HG03432 (cell line): Measurements from ENCODE around the gene CREBBP.
A peak's percentile ranks its signal among the peaks of the same experiment; 100 is the strongest.

Experiments
- ATAC-seq: cut with Tn5 transposase; IDR thresholded peaks from one replicate; pipeline ENCODE4 v1.9.1; 2021; ENCODE audit warnings: mild to moderate bottlenecking, moderate library complexity; ENCODE audit not compliant: unreplicated experiment

CREBBP gene

DNA sequence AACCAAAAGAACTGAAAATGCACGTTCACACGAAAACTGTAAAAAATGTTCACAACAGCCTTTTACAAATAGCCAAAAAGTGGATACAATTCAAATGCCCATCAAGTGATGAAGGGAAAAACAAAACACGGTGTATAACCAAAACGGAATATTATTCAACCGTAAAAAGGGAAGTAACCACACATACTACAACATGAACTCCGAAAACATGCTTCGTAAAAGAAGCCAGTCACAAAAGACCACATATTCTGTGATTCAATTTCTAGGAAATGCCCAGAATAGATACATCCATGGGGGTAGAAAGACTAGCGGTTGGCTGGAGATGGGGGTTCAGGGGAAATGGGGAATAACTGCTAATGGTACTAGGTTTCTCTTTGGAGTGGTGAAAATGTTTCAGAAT, 81.7 kb downstream of the CREBBP start:
- ATAC-seq: no peak

DNA sequence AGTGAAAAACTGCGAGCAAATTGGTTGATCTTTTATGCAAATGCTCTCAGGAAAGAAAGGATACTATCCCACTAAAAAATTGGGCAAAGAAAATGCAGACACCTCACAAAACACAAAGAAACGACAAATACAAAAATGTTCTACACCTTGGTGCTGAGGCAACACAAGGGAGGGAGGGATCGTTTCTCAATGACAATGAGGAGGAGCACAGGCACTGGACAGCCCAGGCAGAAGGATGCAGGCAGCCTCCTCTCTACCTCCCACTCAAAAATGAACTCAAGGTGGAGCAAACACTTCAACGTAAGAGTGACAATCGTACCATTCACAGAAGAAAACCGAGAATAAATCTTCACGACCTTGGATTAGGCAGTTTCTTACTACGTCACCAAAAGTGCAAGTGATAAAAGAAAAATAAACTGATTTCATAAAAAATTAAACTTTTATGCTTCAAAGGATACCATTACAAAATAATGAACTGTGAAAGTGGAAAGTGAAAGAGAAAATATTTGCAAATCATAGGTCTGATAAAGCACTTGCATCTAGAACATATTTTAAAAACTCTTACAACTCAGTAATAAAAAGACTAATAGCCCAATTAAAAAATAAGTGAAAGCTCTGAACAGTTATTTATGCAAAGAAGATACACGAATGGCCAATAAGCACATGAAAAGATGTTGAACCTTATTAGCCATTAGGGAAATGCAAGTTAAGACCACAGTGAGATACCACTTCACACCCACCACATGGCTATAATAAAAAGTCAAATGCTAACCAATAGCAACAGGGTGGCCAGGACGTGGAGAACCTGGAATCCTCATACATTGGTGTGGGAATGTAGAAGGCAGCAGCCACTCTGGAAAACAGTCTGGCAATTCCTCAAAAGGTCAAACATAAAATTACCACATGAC, 82.4 kb downstream of the CREBBP start:
- ATAC-seq: no peak

DNA sequence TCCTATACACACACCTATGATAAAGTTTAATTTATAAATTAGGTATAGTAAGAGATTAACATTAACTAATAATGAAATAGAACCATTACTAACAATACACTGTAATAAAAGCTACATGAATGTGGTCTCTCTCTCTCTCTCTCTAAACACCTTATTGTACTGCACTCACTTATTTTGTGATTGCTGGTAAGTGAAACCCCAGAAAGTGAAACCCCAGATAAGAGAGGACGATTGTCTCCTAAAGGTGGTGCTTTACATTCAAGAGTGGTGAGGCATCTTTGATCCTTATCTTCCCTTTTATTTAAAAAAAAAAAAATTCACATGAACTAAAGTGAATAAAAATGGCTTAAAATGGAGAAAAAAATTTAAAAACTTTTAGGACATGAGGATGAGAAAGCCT, 83.0 kb downstream of the CREBBP start:
- peak; percentile 62 for ATAC-seq

DNA sequence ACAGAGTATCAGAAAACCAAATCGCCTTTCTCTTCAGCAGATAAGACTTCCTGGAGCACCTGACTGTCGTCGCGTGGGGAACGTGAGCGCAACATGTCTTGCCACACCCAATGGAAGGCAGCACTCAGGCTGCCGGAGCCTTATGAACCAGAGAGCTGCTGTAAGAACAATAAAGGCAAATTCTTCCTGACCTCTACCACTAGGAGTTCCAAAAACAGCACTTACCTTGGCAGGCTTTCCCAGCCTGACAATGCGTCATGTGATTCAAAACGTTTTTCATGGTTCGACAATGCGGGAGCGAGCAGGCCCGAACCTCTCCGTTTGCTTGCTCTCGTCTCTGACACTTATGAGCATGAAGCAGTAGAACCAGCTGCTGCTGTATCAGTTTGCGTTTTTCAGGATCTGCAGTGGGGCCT, 87.3 kb downstream of the CREBBP start:
- ATAC-seq: no peak

DNA sequence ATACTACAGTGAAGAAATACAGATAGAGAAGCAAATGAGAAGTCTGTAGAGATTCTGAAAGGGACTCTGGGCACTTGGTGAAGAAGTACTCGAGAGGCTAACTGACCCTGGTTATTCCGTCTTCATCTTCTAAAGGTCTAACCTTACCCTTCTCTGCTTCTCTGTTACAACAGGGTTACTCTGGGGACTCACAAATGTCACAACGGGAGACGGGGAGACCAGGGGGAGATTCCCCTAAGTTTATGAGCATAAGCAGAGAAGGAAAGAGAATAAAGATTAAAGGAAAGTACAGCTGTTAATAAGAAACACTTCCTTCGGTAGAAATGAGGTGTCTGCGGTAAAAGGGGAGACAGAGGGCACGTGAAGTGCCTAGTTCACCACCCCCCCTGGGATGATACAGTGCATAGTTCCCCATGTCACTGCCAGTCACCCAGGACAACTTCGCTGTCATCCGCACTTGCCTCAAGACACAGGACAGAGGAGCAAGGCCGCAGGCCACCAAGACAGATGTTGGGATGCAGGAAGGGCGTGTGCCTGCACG, 88.0 kb downstream of the CREBBP start:
- no peak for ATAC-seq

DNA sequence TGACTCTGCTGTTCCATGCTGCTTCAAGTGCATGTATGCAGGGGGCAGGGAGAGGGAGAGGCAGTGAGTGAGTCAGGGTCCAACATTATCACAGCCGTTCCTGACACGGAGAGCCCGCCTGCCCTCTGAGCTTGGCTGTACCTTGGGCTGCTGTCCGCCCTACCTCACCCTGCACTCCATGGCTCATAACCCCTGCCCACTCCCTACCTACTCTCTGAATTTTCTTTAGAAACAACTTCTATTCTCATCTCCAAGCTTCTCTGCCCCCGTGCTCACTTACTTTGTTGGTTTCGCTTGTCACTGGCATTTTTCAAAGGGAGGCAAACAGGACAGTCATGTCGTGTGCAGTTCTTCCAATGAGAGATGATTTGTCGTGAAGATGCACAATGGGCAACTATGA, 88.8 kb downstream of the CREBBP start:
- ATAC-seq: no peak

DNA sequence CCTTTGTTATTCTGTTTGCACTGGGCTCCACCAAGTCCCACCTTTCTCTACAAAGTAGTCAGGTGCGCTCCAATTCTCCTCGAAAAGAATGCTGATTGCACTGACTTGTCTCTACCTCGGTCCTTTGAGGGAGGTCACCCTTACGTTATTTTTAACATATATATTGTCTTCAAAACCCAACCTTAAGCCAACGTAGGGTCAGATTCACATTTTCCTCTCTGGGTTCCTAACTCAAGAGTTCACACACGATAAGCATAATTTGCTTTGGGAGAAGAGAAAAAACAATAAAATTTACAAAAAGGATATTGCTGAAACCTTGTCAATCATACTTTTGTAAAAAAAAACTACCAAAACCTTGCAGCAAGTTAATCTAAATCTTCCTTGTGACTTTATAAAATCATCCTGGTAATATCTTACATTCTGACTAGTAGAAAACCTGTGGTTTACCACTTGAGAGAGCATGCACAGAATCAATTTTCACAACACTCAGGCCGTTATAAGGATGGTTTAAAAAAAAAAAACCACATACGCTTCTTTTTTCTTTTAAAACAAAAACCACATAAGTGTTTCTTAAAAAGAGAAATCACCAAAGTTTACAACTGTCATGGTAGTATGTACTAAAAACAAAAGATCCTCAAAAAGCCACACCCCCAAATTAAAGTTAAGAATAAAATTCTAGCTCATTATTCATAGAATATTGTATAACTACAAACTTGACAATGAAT, 91.0 kb downstream of the CREBBP start:
- ATAC-seq: peak; percentile 64

DNA sequence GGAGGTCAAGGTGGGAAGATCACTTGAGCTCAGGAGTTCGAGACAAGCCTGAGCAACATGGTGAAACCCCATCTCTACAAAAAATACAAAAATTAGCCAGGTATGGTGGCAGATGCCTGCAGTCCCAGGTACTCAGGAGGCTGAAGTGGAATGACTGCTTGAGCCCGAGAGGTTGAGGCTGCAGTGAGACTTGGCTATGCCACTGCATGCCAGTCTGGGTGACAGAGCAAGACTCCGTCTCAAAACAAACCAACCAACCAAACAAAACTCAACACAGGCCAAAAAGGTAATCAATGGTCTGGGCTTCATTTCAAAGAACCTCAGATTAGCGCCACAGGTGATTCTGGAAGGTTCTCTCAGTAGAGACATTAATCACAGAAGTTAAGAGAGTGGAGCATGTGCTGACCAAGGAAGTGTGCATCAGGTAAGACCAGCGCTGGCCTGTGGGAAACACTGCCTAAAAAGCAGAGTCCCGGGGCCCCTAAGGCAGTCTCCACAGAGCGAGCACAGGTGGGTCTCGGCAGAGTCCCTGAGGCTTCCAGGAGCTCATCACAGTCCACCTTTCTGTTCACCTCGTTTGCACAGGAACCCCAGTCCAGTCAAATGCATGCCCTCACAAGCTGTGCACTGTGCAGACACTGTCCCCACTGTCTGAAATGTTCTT, 91.7 kb downstream of the CREBBP start:
- no peak for ATAC-seq

DNA sequence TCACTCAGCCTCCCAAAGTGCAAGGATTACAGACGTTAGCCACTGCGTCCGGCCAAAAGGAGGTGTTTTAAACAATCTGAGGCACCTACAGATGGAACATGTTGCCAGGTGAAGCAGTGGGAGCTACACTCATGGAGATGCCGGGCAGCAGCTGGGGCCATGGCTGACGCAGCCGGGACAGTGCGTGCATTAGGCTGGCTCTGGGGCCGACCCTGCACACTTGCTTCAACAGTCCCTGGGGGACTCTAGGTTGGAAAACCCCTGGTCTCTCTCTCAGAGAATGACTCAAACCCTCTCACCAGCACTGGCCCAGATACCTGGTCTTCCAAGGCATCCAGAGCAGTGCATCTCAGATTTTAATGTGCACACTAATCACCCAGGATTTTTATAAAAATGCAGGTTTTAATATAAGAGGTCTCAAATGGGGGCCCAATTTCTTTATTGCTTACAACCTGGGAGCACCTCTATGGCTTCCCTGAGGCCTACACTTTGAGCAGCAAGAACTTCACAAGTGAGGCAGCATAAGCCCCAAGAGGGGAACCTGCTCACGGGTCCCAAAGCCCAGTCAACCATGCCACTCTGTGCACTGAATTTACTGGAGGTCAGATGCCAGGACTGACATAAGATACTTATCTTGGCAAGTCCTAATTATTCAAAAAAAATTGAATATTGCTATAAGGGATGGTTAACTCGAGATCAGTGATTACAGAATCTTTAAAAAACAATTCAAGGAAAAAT, 92.4 kb downstream of the CREBBP start:
- peak; percentile 86 for ATAC-seq

DNA sequence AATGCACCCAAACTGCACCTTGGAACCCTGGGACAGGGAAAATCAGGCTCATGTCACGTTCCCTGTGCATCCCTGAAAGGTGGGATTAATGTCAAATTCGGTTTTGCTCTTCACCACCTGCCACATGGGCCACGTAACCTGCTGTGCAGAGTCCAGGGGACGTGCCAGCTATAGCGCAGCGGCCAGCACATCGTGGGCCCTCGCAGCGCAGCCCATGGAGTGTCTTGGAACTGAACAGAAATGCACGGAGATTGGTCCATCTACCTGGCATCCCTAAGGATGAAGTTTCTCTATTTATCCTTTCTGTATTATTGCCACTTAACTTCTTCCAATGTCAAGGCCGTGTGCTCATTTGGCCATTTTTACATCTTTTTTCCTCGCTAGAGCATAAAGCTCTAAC, 95.1 kb downstream of the CREBBP start:
- ATAC-seq: no peak

DNA sequence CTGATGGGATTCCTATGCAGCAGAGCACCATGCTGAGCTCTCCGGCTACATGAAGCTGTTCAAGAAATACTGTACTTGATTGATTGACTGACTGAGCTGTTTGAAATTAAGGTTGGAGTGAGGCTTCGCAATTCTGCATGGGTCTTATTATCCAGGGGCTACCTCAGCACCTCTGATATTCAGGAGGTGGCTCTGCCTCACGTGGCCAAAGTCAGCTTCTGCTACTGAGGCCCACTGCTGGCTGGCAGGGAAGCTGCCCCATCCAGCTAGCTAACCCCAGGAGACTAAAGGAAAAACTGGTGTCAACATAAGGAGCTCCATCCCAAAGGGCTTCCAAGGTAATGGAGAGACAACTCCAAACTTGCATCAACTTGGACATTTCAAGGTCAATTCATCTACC, 97.0 kb downstream of the CREBBP start:
- ATAC-seq: no peak

DNA sequence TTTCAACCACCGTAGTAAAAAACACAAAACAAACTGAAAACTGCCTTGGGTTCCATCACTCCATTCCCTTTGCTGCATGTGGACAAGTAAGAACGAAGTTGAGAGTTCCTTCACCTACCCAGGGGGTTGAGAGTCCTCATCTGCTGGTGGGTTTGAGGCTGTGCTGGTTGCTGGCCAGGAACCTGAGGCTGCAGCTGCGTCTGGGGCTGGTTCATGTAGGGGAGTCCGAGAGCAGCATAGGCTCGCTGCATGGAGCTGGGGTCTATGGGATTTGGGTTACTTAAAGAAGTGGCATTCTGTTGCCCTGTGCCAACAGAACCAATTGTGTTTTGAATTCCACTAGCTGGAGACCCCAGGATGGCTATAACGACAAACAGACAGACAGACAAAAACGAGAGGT, 97.9 kb downstream of the CREBBP start:
- no peak for ATAC-seq

DNA sequence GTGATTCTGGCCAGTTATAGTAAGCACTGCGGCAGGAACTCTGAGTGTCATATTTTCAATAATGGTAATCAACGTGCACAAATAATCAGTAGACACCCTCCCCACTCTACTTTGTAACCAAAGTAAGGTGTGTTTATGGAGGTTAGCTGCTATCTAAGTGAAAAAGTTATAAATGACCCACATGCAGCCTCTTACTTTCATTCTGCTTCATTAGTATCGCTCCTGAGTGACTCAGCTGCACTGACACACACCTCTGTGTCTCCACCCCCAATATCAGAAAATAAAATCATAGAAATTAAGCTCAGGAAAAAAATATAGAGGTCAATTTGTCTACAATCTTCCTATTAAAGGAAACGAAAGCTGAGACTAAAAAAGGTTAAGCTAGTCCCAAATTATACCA, 99.1 kb downstream of the CREBBP start:
- ATAC-seq: no peak

DNA sequence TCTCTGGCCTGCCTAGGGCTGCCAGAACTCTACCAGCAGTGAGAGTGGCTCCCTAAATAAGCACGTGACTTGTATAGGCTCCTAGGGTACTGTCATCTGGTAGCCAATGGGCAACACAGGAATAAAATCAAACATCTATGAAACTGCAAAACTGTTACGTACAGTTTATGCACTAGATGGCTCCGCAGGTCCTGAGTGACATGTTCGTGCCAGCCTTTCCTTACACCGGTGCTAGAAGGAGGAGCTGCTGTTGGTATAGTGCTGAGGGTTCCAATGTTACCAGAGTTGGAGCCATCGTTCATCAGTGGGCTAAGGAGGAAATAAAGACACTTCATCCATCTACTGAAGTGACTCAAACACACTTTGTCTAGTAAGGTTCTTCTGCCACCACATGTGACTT, 99.9 kb downstream of the CREBBP start:
- ATAC-seq: no peak

DNA sequence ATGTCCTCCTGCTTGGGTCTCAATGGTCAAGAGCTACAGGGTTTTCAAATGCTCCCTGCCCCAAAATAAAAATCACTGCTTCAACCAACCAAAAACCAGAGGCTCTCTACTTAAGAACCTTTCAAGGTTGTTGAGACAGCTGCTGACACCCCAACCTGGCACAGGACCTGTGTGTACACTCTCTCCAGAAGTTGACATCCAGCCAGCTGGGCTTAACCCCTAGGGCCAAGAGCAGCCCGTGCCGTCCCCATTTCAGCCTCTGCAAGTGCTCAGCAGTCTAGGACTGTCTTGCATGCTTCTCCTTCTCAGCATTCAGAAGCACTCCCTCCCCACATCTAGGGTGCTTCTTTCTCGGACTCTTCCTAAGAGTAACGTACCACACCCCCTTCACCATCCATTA, 104.2 kb downstream of the CREBBP start:
- no peak for ATAC-seq

DNA sequence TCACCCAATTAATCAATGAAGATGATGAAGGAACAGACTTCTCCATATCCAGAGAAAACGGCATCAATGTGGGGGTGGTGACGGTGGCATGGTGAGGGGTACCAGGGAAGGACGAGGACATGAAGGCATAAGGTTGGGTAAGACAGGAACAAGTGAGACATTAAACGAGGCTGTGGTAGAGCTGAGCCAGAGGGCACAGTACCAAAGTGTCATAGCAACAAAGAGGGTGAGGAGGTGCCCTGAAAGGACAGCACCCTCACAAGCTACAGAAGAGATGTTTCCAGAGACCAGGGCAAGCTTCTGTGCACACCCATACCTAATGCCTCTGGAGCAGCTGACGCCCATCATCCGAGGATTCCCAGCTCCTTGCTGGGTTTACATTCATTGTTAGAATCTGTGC, 105.7 kb downstream of the CREBBP start:
- no peak for ATAC-seq

DNA sequence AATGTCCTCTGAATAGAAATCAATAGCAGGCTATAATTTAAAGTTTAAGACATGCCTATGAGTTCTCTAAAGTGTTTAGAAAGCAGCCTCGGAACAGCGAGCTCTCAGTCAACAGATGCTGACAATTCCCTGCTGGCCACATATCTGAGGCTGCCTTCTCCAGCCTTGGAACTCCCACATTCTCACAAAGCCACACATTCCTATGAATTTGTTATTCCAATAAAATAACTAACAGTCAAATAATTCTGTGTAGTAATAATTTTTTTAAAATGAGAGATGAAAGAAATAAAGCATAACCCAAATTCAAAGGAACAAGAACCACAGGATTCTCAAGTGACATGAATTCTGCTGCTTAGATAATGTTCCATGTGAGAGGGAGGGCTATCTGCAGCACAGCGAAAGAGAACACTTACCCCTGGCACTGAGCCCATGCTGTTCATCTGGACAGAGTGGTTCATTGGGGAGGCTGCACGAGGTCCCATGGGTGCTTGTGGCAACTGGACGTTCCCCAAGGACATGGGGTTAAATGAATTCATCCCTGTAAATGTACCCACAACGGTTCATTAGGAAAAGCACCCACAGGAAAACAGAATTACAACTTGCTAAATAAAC, 106.3 kb downstream of the CREBBP start:
- no peak for ATAC-seq

DNA sequence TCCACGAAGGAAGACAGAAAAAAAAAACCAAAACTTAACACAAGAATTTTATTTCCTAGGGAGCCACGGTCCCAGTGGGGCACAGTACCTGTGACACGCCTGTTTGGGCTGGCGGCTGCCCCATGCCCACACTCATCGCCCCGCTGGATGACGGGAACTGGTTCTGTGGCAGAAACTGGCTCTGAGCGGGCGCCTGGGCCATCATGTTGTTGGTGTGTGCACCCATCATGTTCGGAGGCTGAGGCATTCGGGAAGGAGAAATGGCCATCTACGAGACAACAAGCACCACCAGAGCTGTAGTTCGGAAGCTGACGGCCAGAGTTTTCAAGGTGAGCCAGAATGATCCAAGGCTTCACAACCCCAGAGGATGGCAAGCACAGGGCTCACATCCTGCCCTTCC, 106.8 kb downstream of the CREBBP start:
- no peak for ATAC-seq

DNA sequence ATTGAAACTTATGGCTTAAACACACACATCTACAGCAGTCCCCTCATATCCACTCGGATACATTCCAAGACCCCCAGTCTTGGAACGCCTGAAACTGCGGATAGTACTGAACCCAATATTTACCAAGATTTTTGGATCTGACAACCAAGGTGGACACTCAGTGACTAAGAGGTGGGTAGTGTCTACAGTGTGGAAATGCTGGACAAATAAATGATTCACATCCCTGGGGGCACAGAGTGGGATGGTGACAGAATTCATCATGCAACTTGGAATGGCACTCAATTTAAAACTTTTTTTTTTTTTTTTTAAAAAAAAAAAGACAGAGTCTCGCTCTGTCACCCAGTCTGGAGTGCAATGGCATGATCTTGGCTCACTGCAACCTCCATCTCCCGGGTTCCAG, 109.0 kb downstream of the CREBBP start:
- ATAC-seq: no peak

DNA sequence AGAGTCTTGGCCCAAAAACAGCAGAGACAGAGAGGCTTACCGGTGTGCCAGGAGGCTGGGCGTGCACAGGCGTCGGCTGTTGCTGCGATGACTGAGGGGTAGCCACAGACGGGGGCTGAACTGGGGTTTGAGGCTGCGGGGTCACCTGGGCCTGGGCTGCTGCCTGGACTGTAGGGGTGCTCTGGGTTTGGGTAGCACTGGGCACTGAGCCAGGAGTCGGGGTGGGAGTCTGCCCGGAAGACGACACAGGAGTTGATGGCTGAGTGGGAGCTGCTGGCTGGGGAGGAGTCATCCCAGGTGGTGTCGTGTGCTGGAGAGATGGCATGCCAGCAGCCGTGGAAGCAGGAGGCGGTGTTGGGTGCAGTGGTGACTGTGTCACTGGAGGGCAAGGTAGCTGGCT, 110.0 kb downstream of the CREBBP start:
- ATAC-seq: no peak
